Cardiac septum (tissue), 1 donor: Measurements from ENCODE around the gene CFAP58. TPM values are rescaled to one million over a fixed set of nuclear protein-coding genes. Genes with fewer than 3 reads are reported as not detected.
"Not testable (repeated sequence)": the region's sequence is repeated elsewhere in the genome, so short reads cannot be mapped to it uniquely, and the experiment has no call there.

ENCODE experiments used
- DNase-seq: peaks from one replicate; pipeline ENCODE4 v3.0.0-alpha.2; 2020; ENCODE audit warnings: low spot score
- intact Hi-C: fragments of 100-400 bp; cut with DNase I; formaldehyde crosslinking; loops from one replicate; pipeline ENCODE4 v1.14.0; 2022
- total RNA-seq: library from RNA; stranded (reverse); fragmentation: NEBNext Ultra II Directional; extraction: Animal tissue kit (Norgen Biotek cat#: 25700); gene quantifications from one replicate; pipeline ENCODE4 v1.2.1, GENCODE V29; 2021
- donor health status: DM: no; HTN: no; CAD: no.

CFAP58 gene
- total RNA-seq, 1 donor from 2014 or later = 2.7 TPM

- DNase-seq = no peak
- intact Hi-C loops = no loop called here
Observed at GRCh38 chr10:104450490-104450889, 96.9 kb downstream of the CFAP58 start.

- intact Hi-C loops = no loop called here
- DNase-seq = no peak
Observed at GRCh38 chr10:104450954-104451353, 97.3 kb downstream of the CFAP58 start.

- intact Hi-C loops = no loop called here
- DNase-seq = no peak
Observed at GRCh38 chr10:104452977-104453376, 99.3 kb downstream of the CFAP58 start.

GRCh38 chr10:104456802-104457542, 103.3 kb downstream of the CFAP58 start:
- DNase-seq = no peak
- intact Hi-C loops = no loop called here

- no peak for DNase-seq
Observed at GRCh38 chr10:104457543-104457828, 103.9 kb downstream of the CFAP58 start.

GRCh38 chr10:104465575-104465974, 111.9 kb downstream of the CFAP58 start:
- DNase-seq, intact Hi-C loops: not testable (repeated sequence)

More at GRCh38 chr10:104457543-104457828, 103.9 kb downstream of the CFAP58 start:
- intact Hi-C loops = no loop called here

GRCh38 chr10:104468818-104469217, 115.2 kb downstream of the CFAP58 start:
- intact Hi-C loops, DNase-seq: not testable (repeated sequence)

- DNase-seq = no peak
- intact Hi-C loops = no loop called here
Observed at GRCh38 chr10:104472505-104472904, 118.9 kb downstream of the CFAP58 start.

- DNase-seq = no peak
- intact Hi-C loops = no loop called here
Observed at GRCh38 chr10:104472957-104473745, 119.5 kb downstream of the CFAP58 start.

- intact Hi-C loops = no loop called here
- no peak for DNase-seq
Observed at GRCh38 chr10:104478380-104478779, 124.7 kb downstream of the CFAP58 start.

- intact Hi-C loops = no loop called here
- no peak for DNase-seq
Observed at GRCh38 chr10:104479906-104480593, 126.4 kb downstream of the CFAP58 start.

- intact Hi-C loops = no loop called here
- DNase-seq = no peak
Observed at GRCh38 chr10:104480797-104481196, 127.2 kb downstream of the CFAP58 start.

GRCh38 chr10:104483582-104483981, 129.9 kb downstream of the CFAP58 start:
- intact Hi-C loops = no loop called here
- no peak for DNase-seq

GRCh38 chr10:104485632-104486031, 132.0 kb downstream of the CFAP58 start:
- intact Hi-C loops = no loop called here
- no peak for DNase-seq

- intact Hi-C loops = no loop called here
Observed at GRCh38 chr10:104486803-104487202, 133.2 kb downstream of the CFAP58 start.

GRCh38 chr10:104487794-104488438, 134.3 kb downstream of the CFAP58 start:
- DNase-seq = no peak
- intact Hi-C loops = no loop called here

More at GRCh38 chr10:104486803-104487202, 133.2 kb downstream of the CFAP58 start:
- no peak for DNase-seq

GRCh38 chr10:104488439-104488832, 134.8 kb downstream of the CFAP58 start:
- no peak for DNase-seq
- intact Hi-C loops = no loop called here

GRCh38 chr10:104492329-104492940, 138.8 kb downstream of the CFAP58 start:
- no peak for DNase-seq
- intact Hi-C loops = no loop called here

- no peak for DNase-seq
- intact Hi-C loops = no loop called here
Observed at GRCh38 chr10:104498347-104499081, 144.9 kb downstream of the CFAP58 start.
